GM12878 (cell line): ENCODE data around the gene HSPB6.

Experiments
- CHD4 ChIP-seq: fragments of 200-600 bp; sonication (generic); IDR thresholded peaks from 2 replicates; pipeline ENCODE4 v1.6.1; 2016; ENCODE audit warnings: mild to moderate bottlenecking
- FOS ChIP-seq: IDR thresholded peaks from 3 replicates; pipeline ENCODE4 v1.6.1; 2011; ENCODE audit warnings: borderline replicate concordance; ENCODE audit not compliant: insufficient read length; ENCODE audit errors: extremely low read depth
- GABPA ChIP-seq: IDR thresholded peaks from 2 replicates; pipeline ENCODE4 v1.6.1; 2014; ENCODE audit warnings: antibody characterized with exemption, low read depth, mild to moderate bottlenecking, inconsistent platforms
- JUNB ChIP-seq: IDR thresholded peaks from 2 replicates; pipeline ENCODE4 v1.6.1; 2016; ENCODE audit warnings: antibody characterized with exemption, mild to moderate bottlenecking
- SP1 ChIP-seq: IDR thresholded peaks from one replicate; pipeline ENCODE4 v1.6.1; 2011; ENCODE audit warnings: low read depth, low read length
- TF ChIP-seq, protein P1 (sequence below): IDR thresholded peaks from 2 replicates; pipeline ENCODE4 v1.6.1; 2011; ENCODE audit warnings: low read depth, low read length, improper control_type of control experiment, borderline replicate concordance

DNA sequence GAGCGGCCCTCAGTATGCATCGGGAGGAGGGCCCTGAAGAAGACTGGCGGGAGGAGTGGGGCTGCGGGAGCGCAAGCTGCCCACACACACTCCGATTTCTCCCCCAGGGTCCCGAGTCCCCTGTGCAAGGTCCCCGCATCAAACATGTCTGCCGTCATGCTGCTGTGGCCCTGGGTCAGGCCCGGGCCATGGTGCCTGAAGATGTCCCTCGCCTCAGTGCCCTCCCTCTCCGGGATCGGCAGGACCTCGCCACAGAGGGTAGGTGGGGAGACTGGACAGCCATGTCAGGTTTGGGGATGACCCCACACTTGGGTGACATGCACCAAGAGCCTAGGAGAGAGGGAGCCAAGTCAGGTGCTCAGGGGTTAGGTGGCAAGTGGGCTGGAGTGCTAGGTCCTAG, 34.4 kb downstream of the HSPB6 start:
- TF ChIP-seq CHD4 (no peak), GABPA (no peak), SP1 (no peak), FOS (no peak), JUNB (no peak)
- TF ChIP-seq, protein P1, sequence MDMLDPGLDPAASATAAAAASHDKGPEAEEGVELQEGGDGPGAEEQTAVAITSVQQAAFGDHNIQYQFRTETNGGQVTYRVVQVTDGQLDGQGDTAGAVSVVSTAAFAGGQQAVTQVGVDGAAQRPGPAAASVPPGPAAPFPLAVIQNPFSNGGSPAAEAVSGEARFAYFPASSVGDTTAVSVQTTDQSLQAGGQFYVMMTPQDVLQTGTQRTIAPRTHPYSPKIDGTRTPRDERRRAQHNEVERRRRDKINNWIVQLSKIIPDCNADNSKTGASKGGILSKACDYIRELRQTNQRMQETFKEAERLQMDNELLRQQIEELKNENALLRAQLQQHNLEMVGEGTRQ: no peak
